Osteoblast (primary cell): Measurements from ENCODE around the gene ASF1A. TPM values are rescaled to one million over a fixed set of nuclear protein-coding genes. Genes with fewer than 3 reads are reported as not detected.

Experiments used
- DNase-seq: peaks from one replicate; pipeline ENCODE4 v3.0.0; 2011; ENCODE audit warnings: low spot score, mixed read lengths; ENCODE audit not compliant: insufficient read length; ENCODE audit errors: missing footprints
- H2AFZ ChIP-seq: 2 replicates; pipeline ENCODE4 v1.6.0; 2011; ENCODE audit warnings: mild to moderate bottlenecking, low read length
- H3K27ac ChIP-seq: 2 replicates; pipeline ENCODE4 v1.5.1; 2011; ENCODE audit warnings: mild to moderate bottlenecking, low read depth, low read length, moderate library complexity
- H3K27me3 ChIP-seq: 2 replicates; pipeline ENCODE4 v1.6.0; 2012; ENCODE audit warnings: mild to moderate bottlenecking, control low read depth, inconsistent platforms, low read length, moderate library complexity; ENCODE audit not compliant: insufficient read depth
- H3K36me3 ChIP-seq: 2 replicates; pipeline ENCODE4 v1.5.1; 2011; ENCODE audit warnings: mild to moderate bottlenecking, low read length, control low read depth, moderate library complexity; ENCODE audit not compliant: insufficient read depth
- H3K4me1 ChIP-seq: 2 replicates; pipeline ENCODE4 v1.5.1; 2011; ENCODE audit warnings: mild to moderate bottlenecking, low read length, control low read depth, moderate library complexity; ENCODE audit not compliant: insufficient read depth
- H3K4me2 ChIP-seq: 2 replicates; pipeline ENCODE4 v1.6.0; 2011; ENCODE audit warnings: mild to moderate bottlenecking, low read length; ENCODE audit not compliant: insufficient read depth
- H3K4me3 ChIP-seq: fragments of 200-600 bp; sonication (generic); 3 replicates; pipeline ENCODE4 v1.5.1; 2012; ENCODE audit warnings: mild to moderate bottlenecking, low read length, inconsistent platforms; ENCODE audit not compliant: insufficient read depth
- H3K79me2 ChIP-seq: 2 replicates; pipeline ENCODE4 v1.6.0; 2012; ENCODE audit warnings: mild to moderate bottlenecking, low read length, control low read depth, inconsistent platforms; ENCODE audit not compliant: insufficient read depth
- H3K9me3 ChIP-seq: 2 replicates; pipeline ENCODE4 v1.5.1; 2011; ENCODE audit warnings: low read depth, low read length, control low read depth
- H4K20me1 ChIP-seq: 2 replicates; pipeline ENCODE4 v1.6.0; 2012; ENCODE audit warnings: mild to moderate bottlenecking, low read length, control low read depth; ENCODE audit not compliant: insufficient read depth
- CTCF ChIP-seq: IDR thresholded peaks from 2 replicates; pipeline ENCODE4 v1.5.1; 2011; ENCODE audit warnings: mild to moderate bottlenecking, low read depth, low read length, moderate library complexity; ENCODE audit errors: extremely low read depth
- total RNA-seq: library from RNA; depleted of rRNA; stranded (reverse); fragments of >200 nt; gene quantifications from 2 replicates; pipeline ENCODE4 v1.2.3, GENCODE V29; 2012

Gene ASF1A
- total RNA-seq, result 15.2 and 16.2 TPM in 2 replicates

GRCh38 chr6:118893807-118894424, at the start of gene ASF1A:
Gene ASF1A (plus strand): TSS chr6:118894152. CDS start chr6:118894414, 262 bp downstream.
- peak within 1 kb of the TSS; percentile 90 for H3K27ac ChIP-seq
- peak; percentile 60 for TF ChIP-seq CTCF

GRCh38 chr6:118844915-118845314, 49.0 kb upstream of the ASF1A start:
- H3K79me2 ChIP-seq, result no peaks in the 10 kb centered on the region
- H3K4me2 ChIP-seq, result no peak overlapping the region
- no peaks in the 10 kb centered on the region for H4K20me1 ChIP-seq
- no peak overlapping the region for H3K27ac ChIP-seq
- no peaks in the 10 kb centered on the region for H3K9me3 ChIP-seq
- no peak for DNase-seq
- no peaks in the 10 kb centered on the region for H3K36me3 ChIP-seq
- H3K4me1 ChIP-seq, result no peaks in the 10 kb centered on the region
- no peak overlapping the region for H3K4me3 ChIP-seq
- TF ChIP-seq CTCF, result no peak
- no peak overlapping the region for H2AFZ ChIP-seq
- no peaks in the 10 kb centered on the region for H3K27me3 ChIP-seq

More at GRCh38 chr6:118893807-118894424, at the start of gene ASF1A:
- Histone ChIP-seq H3K4me2 (peak within 1 kb of the TSS; percentile 92), H2AFZ (peak within 1 kb of the TSS; percentile 86), H4K20me1 (no peaks in the 10 kb centered on the region), H3K4me3 (peak within 1 kb of the TSS; percentile 87), H3K79me2 (peaks cover 76% of the 10 kb centered on the region), H3K36me3 (peaks cover 2% of the 10 kb centered on the region), H3K9me3 (no peaks in the 10 kb centered on the region), H3K4me1 (peaks cover 31% of the 10 kb centered on the region), H3K27me3 (no peaks in the 10 kb centered on the region)
- DNase-seq, result peak; percentile 98

GRCh38 chr6:118853408-118853807, 40.5 kb upstream of the ASF1A start:
- Histone ChIP-seq H3K9me3 (no peaks in the 10 kb centered on the region), H2AFZ (no peak overlapping the region), H3K4me2 (no peak overlapping the region), H3K79me2 (peaks cover 10% of the 10 kb centered on the region), H3K4me1 (no peaks in the 10 kb centered on the region), H3K4me3 (no peak overlapping the region), H3K36me3 (no peaks in the 10 kb centered on the region), H3K27ac (no peak overlapping the region), H3K27me3 (no peaks in the 10 kb centered on the region), H4K20me1 (no peaks in the 10 kb centered on the region)
- no peak for DNase-seq
- no peak for TF ChIP-seq CTCF

GRCh38 chr6:118856301-118856700, 37.7 kb upstream of the ASF1A start:
- H3K4me1 ChIP-seq, result no peaks in the 10 kb centered on the region
- H3K27me3 ChIP-seq, result no peaks in the 10 kb centered on the region
- H3K9me3 ChIP-seq, result no peaks in the 10 kb centered on the region
- no peak overlapping the region for H3K4me2 ChIP-seq
- TF ChIP-seq CTCF, result no peak
- no peak overlapping the region for H2AFZ ChIP-seq
- H3K79me2 ChIP-seq, result peaks cover 24% of the 10 kb centered on the region
- H4K20me1 ChIP-seq, result no peaks in the 10 kb centered on the region
- no peak overlapping the region for H3K4me3 ChIP-seq
- no peak for DNase-seq
- H3K36me3 ChIP-seq, result no peaks in the 10 kb centered on the region
- no peak overlapping the region for H3K27ac ChIP-seq
